ENCODE measurements around the gene GLRX2.

The GLRX2 gene

GRCh38 chr1:193103759-193104501 lies 1.3 kb downstream of the GLRX2 start:
- DNase-seq (ENCODE audit: low read depth), result no peak
- TF ChIP-seq CTCF (IDR thresholded peaks at IDR 0.05; ENCODE audit: control insufficient read depth, extremely low read depth, insufficient read depth), result no peak

DNA sequence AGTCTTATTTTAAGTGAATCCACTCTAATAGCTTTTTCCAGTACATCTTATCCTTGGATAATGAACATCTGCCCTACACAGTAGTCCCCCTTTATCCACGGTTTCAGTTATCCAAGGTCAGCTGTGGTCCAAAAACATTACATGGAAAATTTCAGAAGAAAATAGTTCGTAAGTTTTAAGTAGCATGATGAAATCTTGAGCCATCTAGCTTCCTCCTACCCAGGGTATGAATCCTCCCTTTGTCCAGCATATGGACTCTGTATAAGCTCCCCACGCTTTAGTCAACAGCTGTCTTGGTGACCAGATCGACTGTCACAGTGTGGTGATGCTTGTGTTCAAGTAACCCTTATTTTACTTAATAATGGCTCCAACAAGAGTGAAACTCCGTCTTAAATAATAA lies 2.6 kb downstream of the GLRX2 start:
- DNase-seq (ENCODE audit: low read depth), result no peak
- no peak for TF ChIP-seq CTCF (IDR thresholded peaks at IDR 0.05; ENCODE audit: control insufficient read depth, extremely low read depth, insufficient read depth)
- H3K4me3 ChIP-seq (ENCODE audit: low read depth, low read length), result no peak overlapping the region

More at GRCh38 chr1:193103759-193104501, 1.3 kb downstream of the GLRX2 start:
- peak overlapping the region; percentile 69 for H3K4me3 ChIP-seq (ENCODE audit: low read depth, low read length)

- TF ChIP-seq CTCF (IDR thresholded peaks at IDR 0.05; ENCODE audit: control insufficient read depth, extremely low read depth, insufficient read depth), result no peak
- no peak overlapping the region for H3K4me3 ChIP-seq (ENCODE audit: low read depth, low read length)
- DNase-seq (ENCODE audit: low read depth), result no peak
Observed at GRCh38 chr1:193094112-193094511, 11.1 kb downstream of the GLRX2 start.

- DNase-seq (ENCODE audit: low read depth), result no peak
- TF ChIP-seq CTCF (IDR thresholded peaks at IDR 0.05; ENCODE audit: control insufficient read depth, extremely low read depth, insufficient read depth), result no peak
- H3K4me3 ChIP-seq (ENCODE audit: low read depth, low read length), result no peak overlapping the region
Observed at GRCh38 chr1:193090865-193091264, 14.3 kb downstream of the GLRX2 start.

DNA sequence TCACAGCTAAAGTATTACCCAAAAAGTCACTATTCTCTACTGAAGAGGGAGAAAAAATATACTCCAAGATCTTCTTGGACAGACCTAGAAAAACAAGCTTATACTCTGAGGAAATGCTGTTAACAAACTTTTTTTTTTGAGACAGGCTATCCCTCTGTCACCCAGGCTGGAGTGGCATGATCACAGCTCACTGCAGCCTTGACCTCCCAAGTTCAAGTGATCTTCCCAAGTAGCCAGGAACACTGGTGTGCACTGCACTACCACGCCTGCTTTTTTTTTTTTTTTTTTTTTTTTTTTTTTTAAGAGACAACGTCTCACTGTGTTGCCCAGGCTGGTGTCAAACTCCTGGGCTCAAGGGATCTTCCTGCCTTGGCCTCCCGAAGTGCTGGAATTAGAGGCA lies 17.3 kb downstream of the GLRX2 start:
- H3K4me3 ChIP-seq (ENCODE audit: low read depth, low read length), result no peak overlapping the region
- no peak for TF ChIP-seq CTCF (IDR thresholded peaks at IDR 0.05; ENCODE audit: control insufficient read depth, extremely low read depth, insufficient read depth)

GRCh38 chr1:193086342-193086741 lies 18.9 kb downstream of the GLRX2 start:
- no peak for DNase-seq (ENCODE audit: low read depth)
- TF ChIP-seq CTCF (IDR thresholded peaks at IDR 0.05; ENCODE audit: control insufficient read depth, extremely low read depth, insufficient read depth), result no peak

More for the DNA sequence above, 17.3 kb downstream of the GLRX2 start:
- no peak for DNase-seq (ENCODE audit: low read depth)

DNA sequence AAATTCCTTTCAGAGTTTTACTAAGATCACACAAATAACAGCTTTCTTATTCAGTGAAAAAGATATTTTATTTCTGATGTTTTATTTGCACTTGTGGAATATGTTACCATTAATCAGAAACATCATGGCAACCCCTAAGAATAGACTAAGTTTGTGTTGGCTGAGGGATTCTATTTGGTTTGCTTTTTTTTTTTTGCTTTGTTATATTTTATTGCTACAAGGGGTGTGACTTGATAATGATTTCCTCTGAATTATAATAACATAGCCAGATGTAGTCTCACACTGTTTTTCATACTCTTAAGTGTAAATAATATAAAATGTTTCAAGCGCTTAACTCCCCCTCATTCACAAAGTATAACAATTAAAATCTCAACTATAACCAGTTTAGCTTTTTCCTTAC lies 20.0 kb downstream of the GLRX2 start:
- no peak for TF ChIP-seq CTCF (IDR thresholded peaks at IDR 0.05; ENCODE audit: control insufficient read depth, extremely low read depth, insufficient read depth)
- no peak overlapping the region for H3K4me3 ChIP-seq (ENCODE audit: low read depth, low read length)
- no peak for DNase-seq (ENCODE audit: low read depth)

More at GRCh38 chr1:193086342-193086741, 18.9 kb downstream of the GLRX2 start:
- no peak overlapping the region for H3K4me3 ChIP-seq (ENCODE audit: low read depth, low read length)

All from LNCaP clone FGC (cell line).